ENCODE measurements around the gene KRTAP5-6. TPM values are rescaled to one million over a fixed set of nuclear protein-coding genes. Genes with fewer than 3 reads are reported as not detected.
"Not testable (repeated sequence)": the region's sequence is repeated elsewhere in the genome, so short reads cannot be mapped to it uniquely, and the experiment has no call there.

KRTAP5-6 gene
- total and polyA plus RNA-seq, 2 donors (not counting 1 experiment from before 2014, with no cell fraction given), result not detected

GRCh38 chr11:1679881-1680280 is 17.1 kb upstream of the KRTAP5-6 start:
- H3K9ac ChIP-seq (ENCODE audit: low read length), result no peak overlapping the region
- H3K4me1 Mint-ChIP-seq, result no peaks in the 10 kb centered on the region
- intact Hi-C loops (cut with micrococcal nuclease), result no loop called here
- DNase-seq, result no peak
- no peaks in the 10 kb centered on the region for H4K20me1 ChIP-seq (ENCODE audit: control insufficient read depth, insufficient read depth, low read length, poor library complexity, severe bottlenecking)
- TF ChIP-seq EZH2 (IDR thresholded peaks at IDR 0.05; ENCODE audit: borderline replicate concordance, insufficient read depth, low read depth, low read length, poor library complexity, severe bottlenecking), result no peak
- TF ChIP-seq, protein P1, sequence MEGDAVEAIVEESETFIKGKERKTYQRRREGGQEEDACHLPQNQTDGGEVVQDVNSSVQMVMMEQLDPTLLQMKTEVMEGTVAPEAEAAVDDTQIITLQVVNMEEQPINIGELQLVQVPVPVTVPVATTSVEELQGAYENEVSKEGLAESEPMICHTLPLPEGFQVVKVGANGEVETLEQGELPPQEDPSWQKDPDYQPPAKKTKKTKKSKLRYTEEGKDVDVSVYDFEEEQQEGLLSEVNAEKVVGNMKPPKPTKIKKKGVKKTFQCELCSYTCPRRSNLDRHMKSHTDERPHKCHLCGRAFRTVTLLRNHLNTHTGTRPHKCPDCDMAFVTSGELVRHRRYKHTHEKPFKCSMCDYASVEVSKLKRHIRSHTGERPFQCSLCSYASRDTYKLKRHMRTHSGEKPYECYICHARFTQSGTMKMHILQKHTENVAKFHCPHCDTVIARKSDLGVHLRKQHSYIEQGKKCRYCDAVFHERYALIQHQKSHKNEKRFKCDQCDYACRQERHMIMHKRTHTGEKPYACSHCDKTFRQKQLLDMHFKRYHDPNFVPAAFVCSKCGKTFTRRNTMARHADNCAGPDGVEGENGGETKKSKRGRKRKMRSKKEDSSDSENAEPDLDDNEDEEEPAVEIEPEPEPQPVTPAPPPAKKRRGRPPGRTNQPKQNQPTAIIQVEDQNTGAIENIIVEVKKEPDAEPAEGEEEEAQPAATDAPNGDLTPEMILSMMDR (IDR thresholded peaks at IDR 0.05), result no peak
- H3K79me2 ChIP-seq (ENCODE audit: control insufficient read depth, insufficient read depth, low read length), result no peaks in the 10 kb centered on the region
- POLR2A ChIA-PET, result no interaction called here
- H2AFZ ChIP-seq (ENCODE audit: insufficient read depth, low read depth, low read length, poor library complexity, severe bottlenecking), result no peak overlapping the region
- no peaks in the 10 kb centered on the region for H3K4me1 ChIP-seq (ENCODE audit: control insufficient read depth in 2 of 2, insufficient read depth in 2 of 2, low read length in 2 of 2)
- H3K4me2 ChIP-seq (replicated peaks; ENCODE audit: low read depth, low read length, poor library complexity, severe bottlenecking), result no peak overlapping the region
- H3K4me3 Mint-ChIP-seq, result no peak overlapping the region
- 32% methylated on average over 4 of the region's 10 CpGs for WGBS (ENCODE audit: insufficient coverage)
- H3K4me3 ChIP-seq (ENCODE audit: control extremely low read depth in 1 of 5, extremely low read depth in 1 of 5, insufficient read depth in 1 of 5, low read depth in 2 of 5, low read length in 4 of 5), result no peak overlapping the region
- ATAC-seq (ENCODE audit: low read depth), result no peak
- H3K27ac ChIP-seq (ENCODE audit: low read length in 2 of 2), result no peak overlapping the region
- H3K27me3 ChIP-seq (replicated peaks in 1 of 4; ENCODE audit: control extremely low read depth in 1 of 4, control insufficient read depth in 3 of 4, insufficient read depth in 4 of 4, low read length in 3 of 4), result peaks cover 0 to 2% (median 0%) of the 10 kb centered on the region in 4 experiments
- H3K9me3 ChIP-seq (ENCODE audit: control extremely low read depth in 1 of 3, control insufficient read depth in 2 of 3, insufficient read depth in 1 of 3, low read length in 2 of 3), result no peaks in the 10 kb centered on the region
- CTCF ChIA-PET, result interaction anchor here (0.8 to 2.5 kb wide), 4 partner anchors 13 to 471 kb away, joined by 3 to 17 read pairs (median 8); no protein-coding TSS in a partner anchor
- no peaks in the 10 kb centered on the region for H3K36me3 ChIP-seq (replicated peaks in 1 of 2; ENCODE audit: control extremely low read depth in 1 of 2, control insufficient read depth in 1 of 2, extremely low read depth in 1 of 2, insufficient read depth in 2 of 2, low read length in 1 of 2)
- H3K27ac Mint-ChIP-seq, result no peak overlapping the region
- H3K27me3 Mint-ChIP-seq, result peaks cover 21% of the 10 kb centered on the region
- no peaks in the 10 kb centered on the region for H3K9me3 Mint-ChIP-seq (ENCODE audit: insufficient read depth)

DNA sequence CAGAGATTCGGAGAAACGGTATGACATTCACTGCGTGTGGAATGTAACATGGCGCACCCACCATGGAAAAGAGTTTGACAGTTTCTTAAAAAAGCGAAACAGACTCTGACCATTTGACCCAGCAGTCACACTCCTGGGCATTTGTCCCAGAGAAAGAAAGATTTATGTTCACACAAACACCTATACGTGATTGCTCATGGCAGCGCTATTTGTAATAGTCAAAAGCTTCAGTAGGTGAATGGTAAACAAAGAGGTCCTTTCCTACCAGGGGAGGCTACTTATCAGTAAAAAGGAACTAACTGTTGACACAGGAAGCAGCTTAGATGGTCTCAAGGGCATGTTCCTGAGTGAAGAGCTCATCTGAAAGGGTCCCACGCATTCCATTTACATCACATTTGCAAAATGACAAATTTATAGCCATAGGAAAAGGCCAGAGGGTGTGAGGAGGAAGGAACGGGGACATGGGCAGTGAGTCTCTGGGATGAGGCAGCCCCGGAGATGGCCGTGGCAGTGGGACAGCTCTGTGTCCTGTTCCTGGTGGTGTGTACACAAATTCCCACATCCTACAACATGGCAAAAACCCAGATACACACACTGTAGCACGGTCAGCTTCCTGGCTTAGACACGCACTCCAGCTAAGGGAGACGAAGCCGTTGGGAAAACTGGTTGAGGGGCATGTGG is 14.6 kb upstream of the KRTAP5-6 start:
- Histone ChIP-seq H3K4me2 (replicated peaks; ENCODE audit: low read depth, low read length, poor library complexity, severe bottlenecking) (no peak overlapping the region), H3K79me2 (ENCODE audit: control insufficient read depth, insufficient read depth, low read length) (no peaks in the 10 kb centered on the region), H3K4me3 (ENCODE audit: control extremely low read depth in 1 of 5, extremely low read depth in 1 of 5, insufficient read depth in 1 of 5, low read depth in 2 of 5, low read length in 4 of 5) (no peak overlapping the region), H3K4me1 (ENCODE audit: control insufficient read depth in 2 of 2, insufficient read depth in 2 of 2, low read length in 2 of 2) (no peaks in the 10 kb centered on the region), H3K27me3 (replicated peaks in 1 of 4; ENCODE audit: control extremely low read depth in 1 of 4, control insufficient read depth in 3 of 4, insufficient read depth in 4 of 4, low read length in 3 of 4) (peaks cover 0 to 2% (median 0%) of the 10 kb centered on the region in 4 experiments), H3K9me3 (ENCODE audit: control extremely low read depth in 1 of 3, control insufficient read depth in 2 of 3, insufficient read depth in 1 of 3, low read length in 2 of 3) (no peaks in the 10 kb centered on the region), H3K9ac (ENCODE audit: low read length) (no peak overlapping the region), H2AFZ (ENCODE audit: insufficient read depth, low read depth, low read length, poor library complexity, severe bottlenecking) (no peak overlapping the region), H3K36me3 (replicated peaks in 1 of 2; ENCODE audit: control extremely low read depth in 1 of 2, control insufficient read depth in 1 of 2, extremely low read depth in 1 of 2, insufficient read depth in 2 of 2, low read length in 1 of 2) (no peaks in the 10 kb centered on the region), H4K20me1 (ENCODE audit: control insufficient read depth, insufficient read depth, low read length, poor library complexity, severe bottlenecking) (no peaks in the 10 kb centered on the region), H3K27ac (ENCODE audit: low read length in 2 of 2) (no peak overlapping the region)
- peaks cover 5% of the 10 kb centered on the region for H3K27me3 Mint-ChIP-seq
- H3K9me3 Mint-ChIP-seq (ENCODE audit: insufficient read depth), result no peaks in the 10 kb centered on the region
- DNase-seq, result no peak
- ATAC-seq (ENCODE audit: low read depth), result no peak
- no peak overlapping the region for H3K4me3 Mint-ChIP-seq
- POLR2A ChIA-PET, result no interaction called here
- intact Hi-C loops (cut with micrococcal nuclease), result no loop called here
- H3K27ac Mint-ChIP-seq, result no peak overlapping the region
- CTCF ChIA-PET, result interaction anchor here (1.2 to 2.2 kb wide), 3 partner anchors 10 to 30 kb away, joined by 5 to 9 read pairs (median 7); no protein-coding TSS in a partner anchor
- 100% methylated on average over 3 of the region's 15 CpGs for WGBS (ENCODE audit: insufficient coverage)
- TF ChIP-seq EZH2 (IDR thresholded peaks at IDR 0.05; ENCODE audit: borderline replicate concordance, insufficient read depth, low read depth, low read length, poor library complexity, severe bottlenecking), result no peak
- TF ChIP-seq, protein P1 (IDR thresholded peaks at IDR 0.05), result no peak
- H3K4me1 Mint-ChIP-seq, result no peaks in the 10 kb centered on the region

DNA sequence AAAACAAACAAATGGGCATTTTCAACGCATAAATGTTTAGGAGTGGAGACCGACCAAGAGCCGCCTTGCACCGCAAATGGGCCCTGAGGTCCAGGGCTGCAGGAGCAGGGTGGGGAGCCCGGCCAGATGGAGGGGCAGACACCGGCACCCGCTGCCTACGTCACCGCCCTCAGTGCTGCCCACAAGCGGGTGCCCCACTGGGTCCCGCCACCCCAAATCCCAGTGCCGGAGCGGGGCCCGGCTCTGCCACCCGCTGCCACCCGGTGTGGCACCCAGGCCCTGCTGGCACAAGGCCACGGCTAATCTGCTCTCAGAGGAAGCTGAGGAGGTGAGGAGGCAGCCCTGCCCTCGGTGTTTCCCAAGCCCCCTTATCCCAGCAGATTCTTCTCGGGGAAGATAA is 13.8 kb upstream of the KRTAP5-6 start:
- CTCF ChIA-PET, result interaction anchor here (1.2 to 2.2 kb wide), 2 partner anchors 11 to 31 kb away, joined by 5 to 9 read pairs; no protein-coding TSS in a partner anchor
- DNase-seq; ATAC-seq (ENCODE audit: low read depth); H3K9me3 ChIP-seq (ENCODE audit: control extremely low read depth in 1 of 3, control insufficient read depth in 2 of 3, insufficient read depth in 1 of 3, low read length in 2 of 3); H4K20me1 ChIP-seq (ENCODE audit: control insufficient read depth, insufficient read depth, low read length, poor library complexity, severe bottlenecking); H3K27ac Mint-ChIP-seq; H3K36me3 ChIP-seq (replicated peaks in 1 of 2; ENCODE audit: control extremely low read depth in 1 of 2, control insufficient read depth in 1 of 2, extremely low read depth in 1 of 2, insufficient read depth in 2 of 2, low read length in 1 of 2); H3K79me2 ChIP-seq (ENCODE audit: control insufficient read depth, insufficient read depth, low read length); H3K4me2 ChIP-seq (replicated peaks; ENCODE audit: low read depth, low read length, poor library complexity, severe bottlenecking); H3K9ac ChIP-seq (ENCODE audit: low read length); H3K27me3 Mint-ChIP-seq; H3K4me3 ChIP-seq (ENCODE audit: control extremely low read depth in 1 of 5, extremely low read depth in 1 of 5, insufficient read depth in 1 of 5, low read depth in 2 of 5, low read length in 4 of 5); H3K4me1 Mint-ChIP-seq; H3K9me3 Mint-ChIP-seq (ENCODE audit: insufficient read depth); intact Hi-C loops (cut with micrococcal nuclease); H3K4me3 Mint-ChIP-seq; H3K27me3 ChIP-seq (replicated peaks in 1 of 4; ENCODE audit: control extremely low read depth in 1 of 4, control insufficient read depth in 3 of 4, insufficient read depth in 4 of 4, low read length in 3 of 4); H3K4me1 ChIP-seq (ENCODE audit: control insufficient read depth in 2 of 2, insufficient read depth in 2 of 2, low read length in 2 of 2); H3K27ac ChIP-seq (ENCODE audit: low read length in 2 of 2); H2AFZ ChIP-seq (ENCODE audit: insufficient read depth, low read depth, low read length, poor library complexity, severe bottlenecking); POLR2A ChIA-PET: not testable (repeated sequence)
- 95% methylated on average over 13 of the region's 19 CpGs for WGBS (ENCODE audit: insufficient coverage)

Measured in B cell (primary cell).